Measurements from ENCODE around the gene TMEM87A.

DNA sequence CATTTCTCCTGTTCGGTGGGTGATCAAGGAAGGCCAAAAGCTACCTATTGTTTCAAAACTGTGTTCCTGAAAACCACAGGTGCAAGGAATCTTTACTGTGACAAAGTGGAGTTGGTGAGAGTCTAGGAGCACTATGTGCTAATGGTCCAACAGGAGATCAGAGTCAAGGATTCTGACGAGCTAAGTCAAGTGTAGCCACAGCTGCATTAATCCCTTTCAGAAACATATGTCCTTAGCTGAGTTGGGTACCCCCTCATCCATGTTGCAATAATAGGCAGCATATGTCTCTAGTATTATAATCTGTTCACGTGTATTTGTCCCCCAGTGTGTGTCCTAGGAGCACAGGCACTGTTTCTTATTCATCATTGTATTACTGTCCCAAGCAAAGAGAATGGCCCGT lies 66.8 kb downstream of the TMEM87A start:
- TF ChIP-seq NR3C1 (IDR thresholded peaks at IDR 0.05) = no peak
- TF ChIP-seq, protein P1, sequence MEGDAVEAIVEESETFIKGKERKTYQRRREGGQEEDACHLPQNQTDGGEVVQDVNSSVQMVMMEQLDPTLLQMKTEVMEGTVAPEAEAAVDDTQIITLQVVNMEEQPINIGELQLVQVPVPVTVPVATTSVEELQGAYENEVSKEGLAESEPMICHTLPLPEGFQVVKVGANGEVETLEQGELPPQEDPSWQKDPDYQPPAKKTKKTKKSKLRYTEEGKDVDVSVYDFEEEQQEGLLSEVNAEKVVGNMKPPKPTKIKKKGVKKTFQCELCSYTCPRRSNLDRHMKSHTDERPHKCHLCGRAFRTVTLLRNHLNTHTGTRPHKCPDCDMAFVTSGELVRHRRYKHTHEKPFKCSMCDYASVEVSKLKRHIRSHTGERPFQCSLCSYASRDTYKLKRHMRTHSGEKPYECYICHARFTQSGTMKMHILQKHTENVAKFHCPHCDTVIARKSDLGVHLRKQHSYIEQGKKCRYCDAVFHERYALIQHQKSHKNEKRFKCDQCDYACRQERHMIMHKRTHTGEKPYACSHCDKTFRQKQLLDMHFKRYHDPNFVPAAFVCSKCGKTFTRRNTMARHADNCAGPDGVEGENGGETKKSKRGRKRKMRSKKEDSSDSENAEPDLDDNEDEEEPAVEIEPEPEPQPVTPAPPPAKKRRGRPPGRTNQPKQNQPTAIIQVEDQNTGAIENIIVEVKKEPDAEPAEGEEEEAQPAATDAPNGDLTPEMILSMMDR (IDR thresholded peaks at IDR 0.05) = no peak
- TF ChIP-seq RAD21 (conservative IDR thresholded peaks at IDR 0.05 in 1 of 2, IDR thresholded peaks at IDR 0.05 in 1 of 2) = no peak
- TF ChIP-seq MAZ (IDR thresholded peaks at IDR 0.05; ENCODE audit: borderline replicate concordance, low read depth, low read length) = no peak
- TF ChIP-seq PHF8 (IDR thresholded peaks at IDR 0.05; ENCODE audit: borderline replicate concordance, low read depth) = no peak
- TF ChIP-seq, protein P2, sequence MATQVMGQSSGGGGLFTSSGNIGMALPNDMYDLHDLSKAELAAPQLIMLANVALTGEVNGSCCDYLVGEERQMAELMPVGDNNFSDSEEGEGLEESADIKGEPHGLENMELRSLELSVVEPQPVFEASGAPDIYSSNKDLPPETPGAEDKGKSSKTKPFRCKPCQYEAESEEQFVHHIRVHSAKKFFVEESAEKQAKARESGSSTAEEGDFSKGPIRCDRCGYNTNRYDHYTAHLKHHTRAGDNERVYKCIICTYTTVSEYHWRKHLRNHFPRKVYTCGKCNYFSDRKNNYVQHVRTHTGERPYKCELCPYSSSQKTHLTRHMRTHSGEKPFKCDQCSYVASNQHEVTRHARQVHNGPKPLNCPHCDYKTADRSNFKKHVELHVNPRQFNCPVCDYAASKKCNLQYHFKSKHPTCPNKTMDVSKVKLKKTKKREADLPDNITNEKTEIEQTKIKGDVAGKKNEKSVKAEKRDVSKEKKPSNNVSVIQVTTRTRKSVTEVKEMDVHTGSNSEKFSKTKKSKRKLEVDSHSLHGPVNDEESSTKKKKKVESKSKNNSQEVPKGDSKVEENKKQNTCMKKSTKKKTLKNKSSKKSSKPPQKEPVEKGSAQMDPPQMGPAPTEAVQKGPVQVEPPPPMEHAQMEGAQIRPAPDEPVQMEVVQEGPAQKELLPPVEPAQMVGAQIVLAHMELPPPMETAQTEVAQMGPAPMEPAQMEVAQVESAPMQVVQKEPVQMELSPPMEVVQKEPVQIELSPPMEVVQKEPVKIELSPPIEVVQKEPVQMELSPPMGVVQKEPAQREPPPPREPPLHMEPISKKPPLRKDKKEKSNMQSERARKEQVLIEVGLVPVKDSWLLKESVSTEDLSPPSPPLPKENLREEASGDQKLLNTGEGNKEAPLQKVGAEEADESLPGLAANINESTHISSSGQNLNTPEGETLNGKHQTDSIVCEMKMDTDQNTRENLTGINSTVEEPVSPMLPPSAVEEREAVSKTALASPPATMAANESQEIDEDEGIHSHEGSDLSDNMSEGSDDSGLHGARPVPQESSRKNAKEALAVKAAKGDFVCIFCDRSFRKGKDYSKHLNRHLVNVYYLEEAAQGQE (IDR thresholded peaks at IDR 0.05) = no peak

Measured in A549 (cell line).